HG03354 (cell line): Measurements from ENCODE around the gene TPST1.

Source experiments
- ATAC-seq: cut with Tn5 transposase; IDR thresholded peaks from one replicate; pipeline ENCODE4 v1.9.1; 2021; ENCODE audit warnings: mild to moderate bottlenecking; ENCODE audit not compliant: unreplicated experiment, poor library complexity, severe bottlenecking

TPST1 gene

DNA sequence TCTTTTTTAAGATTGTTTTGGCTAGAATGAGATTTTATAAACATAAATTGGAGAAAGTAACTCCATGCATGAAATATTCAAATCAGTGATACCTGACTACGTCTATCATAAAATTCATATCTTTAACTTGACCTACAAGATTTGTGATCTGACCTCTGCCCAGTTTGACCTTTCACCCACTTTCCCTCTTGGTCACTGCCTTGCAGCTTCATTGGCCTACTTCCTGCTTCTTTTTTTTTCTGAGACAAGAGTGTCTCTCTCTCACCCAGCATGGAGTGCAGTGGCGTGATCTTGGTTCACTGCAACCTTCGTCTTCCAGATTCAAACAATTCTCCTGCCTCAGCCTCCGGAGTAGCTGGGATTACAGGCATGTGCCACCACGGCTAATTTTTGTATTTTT, 28.5 kb downstream of the TPST1 start:
- no peak for ATAC-seq

DNA sequence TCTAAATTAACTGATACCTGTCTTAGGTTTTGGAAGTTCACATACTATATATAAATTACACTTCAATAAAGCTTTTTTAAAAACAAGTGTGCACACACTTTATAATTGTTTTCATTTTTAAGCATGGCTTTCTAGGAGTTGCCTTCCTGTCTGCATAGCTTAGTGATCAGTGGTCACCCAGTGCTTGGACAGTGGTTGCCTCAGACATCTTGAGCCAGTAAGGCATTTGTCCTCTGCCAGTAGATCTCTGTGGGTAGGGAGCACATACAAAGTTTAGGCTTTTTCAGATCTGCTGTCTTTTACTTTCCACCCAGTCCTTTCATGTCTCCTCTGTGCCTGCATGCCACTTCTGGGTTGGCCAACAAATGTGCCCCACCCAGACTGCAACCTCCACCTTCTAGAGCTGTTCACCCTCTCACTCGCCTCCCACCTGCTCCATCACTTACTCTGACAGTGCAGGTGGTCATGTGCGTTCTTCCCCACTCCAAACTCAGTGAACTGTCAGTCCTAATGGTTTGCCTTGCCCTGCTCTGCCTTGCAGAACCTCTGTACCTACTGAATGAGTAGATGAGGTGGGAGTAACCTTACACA, 31.7 kb downstream of the TPST1 start:
- ATAC-seq, result no peak

DNA sequence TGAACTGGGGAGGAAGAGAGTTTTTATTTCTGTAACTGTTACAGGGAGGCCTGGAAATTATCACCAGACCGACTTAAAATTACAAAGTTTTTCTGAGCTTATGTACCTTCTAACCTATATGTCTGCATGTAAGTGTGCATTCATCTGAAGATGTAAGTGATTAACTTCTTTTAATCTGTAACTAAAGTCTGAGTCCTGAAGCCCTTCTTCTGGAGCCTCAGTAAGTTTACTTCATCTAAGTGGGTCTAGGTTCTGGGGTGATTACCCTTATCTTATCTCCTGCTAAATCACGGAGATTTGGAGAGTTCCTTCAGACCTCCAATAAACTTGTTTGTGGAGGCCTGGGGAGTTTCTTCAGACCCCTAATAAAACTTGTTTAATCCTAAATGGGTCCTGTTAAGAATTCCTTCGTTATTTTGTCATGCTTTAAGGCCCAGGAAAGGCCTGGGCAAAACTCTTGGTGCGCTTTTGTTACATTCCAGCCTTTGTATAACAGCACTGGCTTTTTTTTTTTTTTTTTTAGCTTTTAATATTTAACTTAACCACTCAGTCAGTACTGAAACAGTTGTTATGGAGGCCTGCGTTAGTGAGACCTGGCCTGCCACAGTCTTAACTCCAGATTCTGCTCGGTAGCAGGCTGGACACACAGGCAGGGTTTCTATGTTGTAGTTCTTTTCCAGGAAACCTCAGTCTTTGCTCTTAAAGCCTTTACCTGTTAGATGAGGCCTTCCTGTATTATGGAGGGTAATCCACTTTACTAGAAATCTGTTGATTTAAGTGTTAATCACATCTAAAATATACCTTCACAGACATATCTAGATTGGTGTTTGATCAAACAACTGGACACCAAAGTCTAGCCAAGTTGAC, 33.0 kb downstream of the TPST1 start:
- peak; percentile 87 for ATAC-seq

DNA sequence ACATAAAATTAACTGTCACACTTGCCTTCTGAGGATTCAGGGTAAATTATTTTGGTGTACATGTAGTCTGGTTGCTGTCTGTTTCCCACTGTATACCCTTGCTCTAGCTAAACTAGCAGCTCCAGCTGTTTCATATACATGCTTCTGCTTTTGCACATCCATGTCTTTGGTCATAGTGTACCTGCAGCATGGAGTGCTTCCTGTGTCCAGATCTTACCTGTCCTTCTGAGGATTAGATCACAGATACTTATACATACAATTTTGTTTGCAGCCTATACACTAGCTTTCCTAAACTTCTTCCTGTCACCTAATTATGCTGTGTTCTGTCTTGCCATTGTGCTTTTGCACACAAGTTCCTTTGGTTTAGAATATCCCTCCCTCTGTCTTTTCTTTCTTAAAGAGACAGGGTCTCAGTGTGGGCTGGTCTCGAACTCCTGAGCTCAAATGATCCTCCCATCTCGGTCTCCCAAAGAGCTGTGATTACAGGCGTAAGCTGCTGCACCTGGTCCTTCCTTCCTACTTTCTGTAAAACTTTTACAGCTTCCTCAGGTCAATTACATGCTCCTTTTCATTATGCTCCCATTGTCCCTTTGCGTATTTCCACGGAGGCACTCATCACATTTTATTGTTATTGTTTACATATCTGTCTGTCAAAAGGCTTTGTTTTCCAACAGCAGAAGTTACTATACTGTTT, 33.8 kb downstream of the TPST1 start:
- ATAC-seq, result peak; percentile 56

DNA sequence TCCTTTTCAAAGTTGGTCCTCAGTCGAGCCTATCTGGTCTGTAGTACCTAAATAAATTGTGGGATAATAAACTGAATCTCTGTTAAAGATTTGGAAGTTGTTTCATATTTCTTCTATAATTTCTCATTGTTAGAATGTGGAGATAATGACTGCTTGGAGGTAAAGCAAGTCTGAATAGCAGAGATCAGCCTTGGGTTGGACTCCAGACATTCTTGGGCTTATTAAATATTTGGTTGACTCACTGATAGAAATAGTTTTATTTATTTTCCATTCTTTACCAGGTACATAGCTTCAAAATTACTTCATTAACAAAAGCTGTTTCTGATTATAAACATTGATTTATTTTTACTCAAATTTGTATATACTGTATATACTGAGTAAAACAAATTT, 34.3 kb downstream of the TPST1 start:
- ATAC-seq, result no peak

DNA sequence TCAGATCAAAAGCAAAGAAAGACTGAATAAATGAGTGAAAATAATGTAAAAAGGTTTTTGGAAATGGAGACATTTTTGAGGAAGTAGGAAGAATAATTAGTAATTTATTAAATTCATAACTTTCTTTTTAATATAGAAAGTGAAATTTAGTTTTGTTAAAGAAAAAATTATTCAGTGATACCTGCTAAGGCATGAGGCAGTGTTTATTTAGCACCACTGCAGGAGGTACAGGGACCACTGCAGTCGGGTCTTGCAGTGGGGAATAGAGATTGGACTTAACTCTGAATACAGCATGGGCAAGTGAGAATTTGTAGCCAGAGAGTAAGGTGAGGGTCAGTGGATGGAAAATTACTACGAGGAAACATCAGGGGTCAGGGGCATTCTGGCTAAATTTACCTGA, 39.9 kb downstream of the TPST1 start:
- ATAC-seq, result peak; percentile 66

DNA sequence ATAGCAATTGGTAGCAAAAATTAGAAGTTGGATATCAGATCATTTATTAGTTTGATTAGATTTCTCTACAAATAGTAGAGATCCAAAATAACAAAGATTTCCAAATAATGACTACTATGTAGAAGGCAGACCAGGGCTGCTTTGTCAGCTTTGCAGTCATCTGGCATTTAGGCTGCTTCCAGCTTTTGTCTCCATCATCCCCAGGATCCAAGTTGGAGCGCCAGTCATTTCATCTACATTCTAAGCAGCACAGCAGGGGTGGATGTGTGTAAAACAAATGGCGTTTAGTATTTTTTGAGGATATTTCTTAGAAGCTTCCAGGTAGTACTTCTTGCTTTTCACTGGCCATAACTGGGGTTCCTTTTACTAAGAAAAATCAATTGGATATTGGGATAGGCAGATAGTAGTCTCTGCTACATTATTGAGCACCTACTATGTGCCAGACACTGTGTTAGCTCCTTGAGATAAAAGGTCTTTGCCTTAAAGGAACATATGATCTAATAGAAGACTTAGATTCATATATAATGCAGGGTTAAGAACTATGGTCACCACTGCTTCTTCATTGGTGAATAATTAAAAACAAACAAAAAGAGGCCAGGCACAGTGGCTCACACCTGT, 41.5 kb downstream of the TPST1 start:
- ATAC-seq, result no peak

DNA sequence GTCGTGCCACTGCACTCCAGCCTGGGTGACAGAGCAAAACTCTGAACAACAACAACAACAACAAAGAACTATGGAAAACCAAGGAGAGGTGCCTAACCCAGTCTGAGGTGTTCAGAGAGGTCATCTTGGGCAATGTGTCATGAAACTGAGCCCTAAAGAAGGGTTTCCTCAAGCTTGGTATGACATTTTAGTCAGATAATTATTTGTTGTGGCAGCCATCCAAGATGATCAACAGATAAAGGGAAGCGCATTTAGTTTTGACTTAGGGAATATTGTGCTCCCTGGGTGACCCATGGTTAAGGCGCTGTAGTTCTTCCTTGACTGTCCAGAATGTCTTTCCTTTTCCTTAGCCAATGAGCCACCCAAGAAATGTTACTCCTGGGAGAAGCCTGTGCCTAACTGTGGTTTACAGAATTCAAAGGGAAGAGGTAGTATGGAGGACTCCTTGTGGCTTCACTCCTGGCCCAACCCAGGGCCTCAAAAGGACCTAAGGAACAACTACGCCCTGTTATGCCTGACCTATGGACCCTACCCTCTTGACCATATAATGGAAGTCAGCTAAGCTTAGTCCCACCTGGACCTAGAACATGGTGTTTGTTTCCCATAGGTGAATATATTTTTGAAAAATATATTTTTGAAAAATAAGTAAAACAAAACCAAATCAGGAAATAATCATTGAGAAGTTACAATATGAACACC, 42.4 kb downstream of the TPST1 start:
- ATAC-seq, result no peak

DNA sequence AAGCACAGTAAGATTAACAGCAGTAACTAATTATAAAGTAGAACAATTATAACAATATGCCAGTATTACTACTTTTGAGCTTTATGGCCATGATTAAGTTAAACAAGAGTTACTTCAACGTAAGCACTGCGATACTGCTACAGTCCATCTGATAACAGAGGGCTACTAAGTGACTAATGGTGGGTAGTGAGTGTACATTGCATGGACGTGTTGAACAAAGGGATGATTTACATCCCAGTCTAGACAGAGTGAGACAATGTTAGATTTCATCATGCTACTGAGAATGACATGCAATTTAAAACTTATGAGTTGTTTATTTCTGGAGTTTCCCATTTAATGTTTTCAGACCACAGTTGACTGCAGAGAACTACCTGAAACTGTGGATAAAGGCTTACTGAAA, 45.6 kb downstream of the TPST1 start:
- no peak for ATAC-seq

DNA sequence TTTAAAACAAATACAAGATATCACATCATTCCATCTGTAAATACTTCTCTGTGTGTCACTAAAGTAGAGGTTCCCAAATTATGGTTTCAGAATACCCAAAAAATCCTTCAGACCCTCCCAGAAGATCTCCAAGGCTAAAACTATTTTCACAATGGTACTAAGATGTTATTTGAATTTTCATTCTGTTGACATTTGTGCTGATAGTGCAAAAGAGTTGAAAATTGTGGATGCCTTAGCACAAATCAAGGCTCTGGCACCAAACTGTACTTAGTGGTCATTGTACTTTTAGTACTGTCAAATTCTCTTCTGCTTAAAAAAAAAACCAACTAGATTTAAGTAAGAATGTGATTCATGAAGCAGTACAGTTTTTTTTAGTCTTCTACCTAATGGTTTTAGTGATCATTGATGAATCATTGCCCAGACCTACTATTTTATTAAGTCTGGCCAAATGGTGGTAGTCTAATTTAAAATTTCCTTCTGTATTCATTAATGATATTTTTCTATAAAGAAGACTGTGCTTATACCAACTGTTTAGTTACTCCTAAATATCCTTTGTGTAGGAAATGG, 50.5 kb downstream of the TPST1 start:
- ATAC-seq, result no peak

DNA sequence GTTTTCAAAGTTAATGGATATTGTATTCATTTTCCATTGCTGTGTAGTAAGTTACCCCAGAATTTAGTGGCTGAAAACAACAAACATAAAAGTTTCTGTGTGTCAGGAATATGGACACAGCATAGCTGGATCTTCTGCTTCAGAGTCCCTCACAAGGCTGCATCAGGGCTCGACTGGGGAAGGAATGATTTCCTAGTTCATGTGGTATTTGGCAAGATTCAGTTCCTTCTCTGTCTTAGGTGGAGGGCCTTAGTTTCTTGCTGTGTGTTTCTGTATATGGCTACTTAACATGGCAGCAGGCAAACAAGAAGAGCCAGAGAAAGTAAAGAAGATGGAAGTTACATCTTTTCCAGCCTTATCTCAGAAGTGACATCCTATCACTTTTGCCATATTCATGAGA, 51.1 kb downstream of the TPST1 start:
- ATAC-seq, result no peak

DNA sequence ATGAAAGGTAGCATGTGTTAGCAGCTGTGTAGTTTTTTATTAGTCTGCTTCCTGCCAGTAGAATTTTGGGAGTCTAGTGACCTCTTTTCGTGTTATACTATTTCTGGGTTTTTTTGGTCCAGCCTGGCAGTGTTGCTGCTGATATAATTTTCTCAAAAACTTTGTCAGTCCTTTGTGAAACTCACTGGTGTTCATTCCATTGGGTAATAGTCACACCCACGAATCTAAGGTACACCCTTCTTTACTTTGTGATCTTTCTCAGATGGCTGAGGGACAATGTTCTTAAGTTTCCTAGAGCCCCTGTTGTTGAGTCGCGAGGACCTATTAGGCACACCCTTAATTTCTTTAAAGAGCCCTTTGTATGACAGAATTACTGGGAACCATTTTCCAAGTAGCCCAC, 52.3 kb downstream of the TPST1 start:
- ATAC-seq, result no peak

DNA sequence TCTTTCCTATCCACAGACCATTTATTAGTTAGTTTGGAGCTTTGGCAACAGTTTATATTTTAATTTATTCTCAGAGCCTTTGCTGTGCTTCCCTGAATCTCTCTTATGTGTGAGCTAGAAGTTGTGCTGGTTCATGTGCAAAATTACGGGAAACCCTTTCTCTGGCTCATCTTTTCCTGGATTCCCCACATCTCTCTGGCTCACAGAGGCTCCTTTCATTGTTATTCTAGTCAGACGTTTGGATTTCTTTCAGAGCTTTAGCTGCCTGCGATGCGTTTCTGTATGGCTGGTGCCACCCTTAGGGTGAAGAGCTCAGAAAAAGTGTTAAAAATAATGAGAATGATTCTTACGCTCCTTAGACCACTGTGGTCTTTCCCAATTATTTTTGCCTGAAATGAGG, 53.3 kb downstream of the TPST1 start:
- ATAC-seq, result no peak

DNA sequence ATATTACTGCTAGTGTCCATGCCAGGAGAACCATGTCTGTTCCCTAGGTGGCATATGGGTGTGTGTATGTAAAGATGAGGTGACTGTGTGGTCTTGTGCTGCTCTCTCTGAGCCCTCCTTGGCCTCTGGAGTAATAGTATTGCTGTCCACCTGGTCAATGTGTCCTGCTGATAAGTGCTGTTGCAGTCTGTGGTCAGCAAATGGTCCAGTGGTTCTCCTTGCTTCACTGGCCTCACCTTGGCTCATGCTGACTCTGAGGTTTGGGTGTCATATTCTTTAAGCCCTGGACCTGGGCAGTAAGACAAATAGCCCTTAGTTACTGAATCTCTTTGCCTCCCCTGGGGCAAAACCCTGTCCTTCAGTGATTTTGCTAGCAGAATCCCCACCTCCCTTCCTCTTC, 56.8 kb downstream of the TPST1 start:
- no peak for ATAC-seq

DNA sequence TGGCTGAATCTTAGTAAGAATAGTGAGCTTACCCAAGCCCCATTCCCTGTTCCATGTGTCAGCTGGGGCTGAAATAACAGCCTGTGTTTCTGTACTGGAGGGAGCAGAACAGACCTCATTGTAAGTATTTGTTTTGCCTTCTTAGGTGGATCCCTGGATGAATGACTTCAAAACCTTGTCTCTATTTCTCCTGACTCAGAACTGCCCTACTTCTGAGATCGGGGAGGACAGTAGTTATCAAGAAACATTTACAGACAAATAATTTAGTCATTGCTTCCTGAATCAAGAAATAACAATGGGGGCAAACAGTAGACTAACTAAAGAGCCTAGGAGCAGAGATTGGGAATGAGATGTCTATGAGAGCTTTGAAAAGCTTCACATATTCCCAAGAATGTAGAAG, 58.8 kb downstream of the TPST1 start:
- no peak for ATAC-seq

DNA sequence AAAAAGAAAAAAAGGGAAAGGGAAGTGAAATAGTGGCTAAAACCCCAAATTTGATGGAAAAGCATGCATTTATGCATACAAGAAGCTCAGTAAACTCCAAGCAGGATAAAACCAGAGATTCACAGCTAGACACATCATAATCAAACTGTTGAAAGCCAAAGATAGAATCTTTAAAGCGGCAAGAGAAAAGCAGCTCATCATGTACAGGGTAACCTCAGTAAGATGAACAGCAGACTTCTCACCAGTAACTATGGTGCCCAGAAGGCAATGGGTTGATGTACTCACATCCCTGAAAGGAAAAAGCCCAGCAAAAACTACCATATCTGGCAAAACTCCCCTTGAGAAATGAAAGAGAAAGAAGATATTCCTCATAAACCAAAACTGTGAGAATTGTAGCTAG, 60.4 kb downstream of the TPST1 start:
- ATAC-seq, result no peak

DNA sequence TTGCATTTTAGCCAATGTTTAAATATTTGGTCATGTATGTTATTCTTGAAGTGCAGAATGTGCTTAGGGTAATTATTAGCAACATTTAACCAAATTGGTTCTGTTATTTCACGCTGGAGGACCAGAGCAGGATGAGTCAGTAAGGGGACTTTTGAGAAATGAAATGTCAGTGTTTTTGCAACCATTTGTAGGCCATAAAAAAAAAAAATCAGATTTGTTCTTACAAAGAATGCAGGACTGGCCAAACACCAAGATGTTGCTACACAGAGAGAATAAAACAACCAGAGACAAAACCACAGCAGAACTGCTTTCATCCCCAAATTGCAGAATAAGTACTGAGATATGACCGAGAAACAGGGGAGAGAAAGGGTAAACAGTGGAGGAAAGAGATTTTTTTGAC, 62.1 kb downstream of the TPST1 start:
- no peak for ATAC-seq

DNA sequence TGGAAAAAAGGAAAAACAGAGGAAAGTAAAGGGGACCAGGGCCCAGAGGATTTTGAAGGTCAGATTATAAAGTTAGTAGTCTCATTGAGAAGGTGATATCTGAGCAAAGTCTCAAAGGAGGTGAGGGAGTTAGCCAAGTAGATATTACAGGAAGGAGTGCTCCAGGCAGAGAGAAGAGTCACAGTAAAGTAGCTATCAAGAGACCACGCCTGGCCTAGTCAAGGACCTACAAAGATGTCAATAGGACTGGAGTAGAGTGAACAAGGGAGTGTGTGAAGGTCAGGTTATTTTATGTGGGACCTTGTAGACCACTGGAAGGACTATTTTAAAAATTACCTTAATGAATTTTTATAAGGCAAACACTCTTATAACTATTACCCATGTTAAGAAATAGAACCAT, 64.8 kb downstream of the TPST1 start:
- no peak for ATAC-seq

DNA sequence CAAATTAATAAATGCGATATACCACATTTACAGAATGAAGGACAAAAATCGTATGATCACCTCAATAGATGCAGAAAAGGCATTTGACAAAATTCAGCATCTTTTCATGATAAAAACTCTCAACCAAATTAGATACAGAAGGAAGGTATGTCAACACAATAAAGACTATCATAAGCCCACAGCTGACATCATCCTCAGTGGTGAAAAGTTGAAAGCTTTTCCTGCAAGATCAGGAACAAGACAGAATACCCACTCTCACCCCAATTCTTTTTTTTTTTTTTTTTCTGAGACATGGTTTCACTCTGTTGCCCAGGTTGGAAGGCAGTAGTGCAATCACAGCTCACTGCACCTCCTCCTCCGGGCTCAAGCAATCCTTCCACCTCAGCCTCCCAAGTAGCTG, 67.2 kb downstream of the TPST1 start:
- ATAC-seq, result no peak

DNA sequence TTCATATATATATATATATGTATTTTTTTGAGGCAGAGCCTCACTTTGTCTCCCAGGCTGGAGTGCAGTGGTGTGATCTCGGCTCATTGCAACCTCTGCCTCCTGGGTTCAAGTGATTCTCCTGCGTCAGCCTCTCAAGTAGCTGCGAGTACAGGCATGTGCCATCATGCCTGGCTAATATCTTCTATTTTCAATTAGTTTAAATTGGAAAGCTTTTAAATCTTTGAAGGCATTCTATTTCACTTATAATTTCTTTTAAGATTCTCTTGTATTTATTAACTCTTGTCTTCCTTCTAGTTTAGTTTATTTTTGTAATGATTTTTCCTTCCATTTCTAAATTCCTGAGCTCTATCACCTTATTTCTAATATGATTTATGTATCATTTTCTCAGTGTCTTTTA, 71.2 kb downstream of the TPST1 start:
- ATAC-seq, result no peak
